Cardiac muscle cell (in vitro differentiated cells and primary cell): ENCODE results near the gene CCDC184. TPM values are rescaled to one million over a fixed set of nuclear protein-coding genes. Genes with fewer than 3 reads are reported as not detected.
"Not testable (repeated sequence)": the region's sequence is repeated elsewhere in the genome, so short reads cannot be mapped to it uniquely, and the experiment has no call there.

Experiments used
- DNase-seq, 2 donors: peaks; one replicate each; pipeline versions ENCODE4 v3.0.0 to v3.0.0-alpha.2; 2010 to 2017; ENCODE audit warnings: low read depth in 1 of 2, low spot score in 1 of 2
- H3K27ac ChIP-seq: fragments of 200-600 bp; sonication (generic); 2 replicates; pipeline ENCODE4 v1.5.1; 2016
- H3K27me3 ChIP-seq: fragments of 200-600 bp; sonication (generic); 2 replicates; pipeline ENCODE4 v1.6.0; 2016; ENCODE audit warnings: control low read depth
- H3K36me3 ChIP-seq: fragments of 200-600 bp; sonication (generic); 2 replicates; pipeline ENCODE4 v1.5.1; 2016; ENCODE audit warnings: control low read depth
- H3K4me1 ChIP-seq: fragments of 200-600 bp; sonication (generic); 2 replicates; pipeline ENCODE4 v1.8.1; 2017; ENCODE audit warnings: low read depth, mild to moderate bottlenecking, mixed run types
- H3K4me3 ChIP-seq: fragments of 200-600 bp; sonication (generic); 2 replicates; pipeline ENCODE4 v1.5.1; 2016; ENCODE audit warnings: mild to moderate bottlenecking
- H3K9me3 ChIP-seq: fragments of 200-600 bp; sonication (generic); 2 replicates; pipeline ENCODE4 v1.5.1; 2017; ENCODE audit warnings: low read depth, mild to moderate bottlenecking, control low read depth
- CTCF ChIP-seq: IDR thresholded peaks from 2 replicates; pipeline ENCODE4 v1.5.1; 2012; ENCODE audit warnings: low read depth, mild to moderate bottlenecking, low read length
- polyA plus RNA-seq: library from polyadenylated mRNA; unstranded; fragments of >200 nt; fragmentation: Nextera tagmentation; extraction: Ambion mirVana; gene quantifications from 2 replicates; pipeline ENCODE4 v1.2.1, GENCODE V29; 2016
- total RNA-seq: library from RNA; depleted of rRNA; stranded (reverse); fragments of >200 nt; gene quantifications from 2 replicates; pipeline ENCODE4 v1.2.3, GENCODE V29; 2016

CCDC184 gene
- total and polyA plus RNA-seq, 2 experiments from 2014 or later: 0.45 TPM; not detected in 1

GRCh38 chr12:48216785-48217184 is 33.3 kb downstream of the CCDC184 start:
- no peaks in the 10 kb centered on the region for H3K9me3 ChIP-seq
- no peaks in the 10 kb centered on the region for H3K36me3 ChIP-seq
- no peak overlapping the region for H3K4me3 ChIP-seq
- no peak for TF ChIP-seq CTCF
- H3K27me3 ChIP-seq: no peaks in the 10 kb centered on the region
- no peak overlapping the region for H3K27ac ChIP-seq
- H3K4me1 ChIP-seq: no peaks in the 10 kb centered on the region
- peak in 1 of 2 donors; percentile 25 for DNase-seq

- DNase-seq: no peak
- Histone ChIP-seq H3K9me3 (no peaks in the 10 kb centered on the region), H3K27ac (no peak overlapping the region), H3K36me3 (no peaks in the 10 kb centered on the region), H3K27me3 (no peaks in the 10 kb centered on the region), H3K4me3 (no peak overlapping the region), H3K4me1 (no peaks in the 10 kb centered on the region)
- TF ChIP-seq CTCF: no peak
These were observed 36.2 kb downstream of the CCDC184 start for GRCh38 chr12:48219631-48220030.

- Histone ChIP-seq H3K9me3 (no peaks in the 10 kb centered on the region), H3K36me3 (no peaks in the 10 kb centered on the region), H3K4me3 (no peak overlapping the region), H3K4me1 (no peaks in the 10 kb centered on the region), H3K27ac (no peak overlapping the region), H3K27me3 (no peaks in the 10 kb centered on the region)
- no peak for DNase-seq
- TF ChIP-seq CTCF: no peak
These were observed 37.3 kb downstream of the CCDC184 start for GRCh38 chr12:48220701-48221100.

- Histone ChIP-seq H3K36me3 (no peaks in the 10 kb centered on the region), H3K4me1 (no peaks in the 10 kb centered on the region)
- no peak for TF ChIP-seq CTCF
These were observed 38.2 kb downstream of the CCDC184 start for GRCh38 chr12:48221645-48222044.

GRCh38 chr12:48224533-48224932 is 41.1 kb downstream of the CCDC184 start:
- H3K4me3 ChIP-seq, H3K9me3 ChIP-seq, H3K4me1 ChIP-seq, H3K27me3 ChIP-seq, H3K27ac ChIP-seq, DNase-seq, H3K36me3 ChIP-seq: not testable (repeated sequence)

More at GRCh38 chr12:48221645-48222044, 38.2 kb downstream of the CCDC184 start:
- H3K4me3 ChIP-seq: no peak overlapping the region
- H3K27ac ChIP-seq: no peak overlapping the region
- peak in 1 of 2 donors; percentile 7 for DNase-seq
- no peaks in the 10 kb centered on the region for H3K27me3 ChIP-seq
- no peaks in the 10 kb centered on the region for H3K9me3 ChIP-seq

GRCh38 chr12:48231169-48231958 is 47.9 kb downstream of the CCDC184 start:
- not testable (repeated sequence) for H3K27ac ChIP-seq, H3K4me1 ChIP-seq, H3K9me3 ChIP-seq, H3K4me3 ChIP-seq, H3K36me3 ChIP-seq, DNase-seq, H3K27me3 ChIP-seq

Other genes starting within 250 kb of the CCDC184 start
- gene TMEM106C, start 220.0 kb upstream of the CCDC184 start, total RNA-seq: 100 and 102 TPM in 2 replicates
- 108 and 176 TPM in 2 replicates for gene TMEM106C, start 220.0 kb upstream of the CCDC184 start, polyA plus RNA-seq
- gene COL2A1, start 179.2 kb upstream of the CCDC184 start, total RNA-seq: 469 and 596 TPM in 2 replicates
- gene COL2A1, start 179.2 kb upstream of the CCDC184 start, polyA plus RNA-seq: 261 and 278 TPM in 2 replicates
- 13.2 and 20.4 TPM in 2 replicates for gene SENP1, start 77.6 kb upstream of the CCDC184 start, total RNA-seq
- 16.7 and 17.1 TPM in 2 replicates for gene SENP1, start 77.6 kb upstream of the CCDC184 start, polyA plus RNA-seq
- 118 and 152 TPM in 2 replicates for gene PFKM, start 64.3 kb upstream of the CCDC184 start, total RNA-seq
- gene PFKM, start 64.3 kb upstream of the CCDC184 start, polyA plus RNA-seq: 148 and 163 TPM in 2 replicates
- 41.2 and 47.9 TPM in 2 replicates for gene ASB8, start 26.1 kb upstream of the CCDC184 start, total RNA-seq
- 53.0 and 62.0 TPM in 2 replicates for gene ASB8, start 26.1 kb upstream of the CCDC184 start, polyA plus RNA-seq
- gene OR10AD1, start 19.6 kb downstream of the CCDC184 start, total RNA-seq: not detected in 2 replicates
- not detected in 2 replicates for gene OR10AD1, start 19.6 kb downstream of the CCDC184 start, polyA plus RNA-seq
- 12.5 and 14.7 TPM in 2 replicates for gene ZNF641, start 167.3 kb downstream of the CCDC184 start, total RNA-seq
- gene ZNF641, start 167.3 kb downstream of the CCDC184 start, polyA plus RNA-seq: 5.3 and 11.1 TPM in 2 replicates